ENCODE data around the gene TLX2. TPM values are rescaled to one million over a fixed set of nuclear protein-coding genes. Genes with fewer than 3 reads are reported as not detected.

TLX2 gene
- total and polyA plus RNA-seq, 2 of the 8 experiments (the other 6 are each of a cell fraction or from before 2014, with no cell fraction given) = 0.06 to 0.17 TPM

DNA sequence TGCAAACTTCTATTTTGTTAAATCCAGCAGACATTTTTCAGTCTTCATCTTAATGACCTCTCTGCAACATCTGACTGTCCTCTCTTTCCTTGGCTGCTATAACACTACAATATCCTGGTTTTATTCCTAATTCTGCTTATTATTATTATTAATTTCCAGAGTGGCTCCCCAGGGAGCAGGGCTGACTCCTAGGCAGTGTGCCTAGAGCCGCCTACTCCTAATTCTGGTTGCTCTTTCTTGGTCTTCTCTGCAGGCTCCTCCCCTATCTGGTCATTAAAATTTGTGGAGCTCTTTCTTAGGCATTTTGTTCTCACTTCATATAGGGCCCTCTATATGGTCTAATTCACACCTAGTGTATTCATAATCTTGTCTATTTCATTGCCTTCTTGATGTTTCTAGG is 28.7 kb downstream of the TLX2 start:
- Histone ChIP-seq H3K56ac (replicated peaks; ENCODE audit: insufficient read length, low read depth, low read length) (no peak overlapping the region), H3K27me3 (replicated peaks in 1 of 4; ENCODE audit: control insufficient read depth in 3 of 4, extremely low read depth in 1 of 4, insufficient read depth in 3 of 4, low read length in 3 of 4) (peaks cover 0 to 16% (median 5%) of the 10 kb centered on the region in 4 experiments; a peak in 4 of 7 replicates), H3K4me3 (ENCODE audit: extremely low read depth in 1 of 4, insufficient read depth in 2 of 4, low read depth in 3 of 4, low read length in 4 of 4) (no peak overlapping the region), H2BK15ac (ENCODE audit: low read length) (no peak overlapping the region), H3K4me1 (replicated peaks in 1 of 4; ENCODE audit: control insufficient read depth in 3 of 4, insufficient read depth in 4 of 4, low read length in 3 of 4) (peaks cover 0 to under 1% (median 0%) of the 10 kb centered on the region in 4 experiments; a peak in 2 of 7 replicates), H3K18ac (ENCODE audit: extremely low read depth, low read length) (no peak overlapping the region), H3K9me3 (ENCODE audit: insufficient read depth in 2 of 2, low read depth in 1 of 2, low read length in 1 of 2) (no peaks in the 10 kb centered on the region), H2BK120ac (replicated peaks; ENCODE audit: low read depth, low read length) (no peak overlapping the region), H2BK20ac (ENCODE audit: low read length) (no peak overlapping the region), H4K91ac (replicated peaks; ENCODE audit: insufficient read length, low read length) (no peak overlapping the region), H2AFZ (ENCODE audit: low read length) (no peak overlapping the region), H3K9ac (replicated peaks in 1 of 4; ENCODE audit: extremely low read depth in 1 of 4, low read depth in 3 of 4, low read length in 3 of 4) (no peak overlapping the region), H3K36me3 (ENCODE audit: control insufficient read depth in 2 of 4, insufficient read depth in 4 of 4, low read length in 3 of 4) (no peaks in the 10 kb centered on the region), H3K27ac (ENCODE audit: low read depth, low read length) (no peak overlapping the region), H3K4me2 (ENCODE audit: insufficient read depth in 1 of 2, low read depth in 2 of 2, low read length in 2 of 2) (no peak overlapping the region), H2AK5ac (ENCODE audit: low read depth, low read length) (no peak overlapping the region), H3K14ac (ENCODE audit: insufficient read length) (no peak overlapping the region), H3K23me2 (ENCODE audit: low read depth, low read length) (no peaks in the 10 kb centered on the region; the same call in 1 of the 2 replicates), H2BK5ac (ENCODE audit: low read depth, low read length) (no peak overlapping the region), H2BK12ac (ENCODE audit: low read depth, low read length) (no peak overlapping the region), H4K8ac (ENCODE audit: extremely low read depth, insufficient read depth, low read length) (no peak overlapping the region), H3K79me2 (ENCODE audit: control insufficient read depth in 1 of 2, insufficient read depth in 2 of 2, low read length in 2 of 2) (no peaks in the 10 kb centered on the region), H3K23ac (ENCODE audit: insufficient read length) (no peak overlapping the region), H4K20me1 (replicated peaks in 1 of 2; ENCODE audit: control insufficient read depth in 1 of 2, insufficient read depth in 2 of 2, low read length in 2 of 2) (peaks cover 3 to 4% of the 10 kb centered on the region in 2 experiments), H4K5ac (ENCODE audit: insufficient read length, low read depth, low read length) (no peak overlapping the region), H3K79me1 (ENCODE audit: low read depth, low read length) (no peaks in the 10 kb centered on the region), H3K4ac (replicated peaks; ENCODE audit: insufficient read length, low read depth, low read length) (no peak overlapping the region)
- ChIA-PET CTCF (ENCODE audit: partially characterized antibody) (interaction anchor here (0.8 to 1.6 kb wide), 3 partner anchors 9 to 41 kb away, joined by 3 to 6 read pairs (median 3); no protein-coding TSS in a partner anchor), POLR2A (ENCODE audit: partially characterized antibody) (interaction anchor here (5.2 kb wide), 1 partner anchor 12 kb away, joined by 39 read pairs; the partner anchor contains the start of genes AUP1 and HTRA2)
- DNase-seq (ENCODE audit: low read depth in 1 of 2, low spot score in 2 of 2) = no peak
- FAIRE-seq = no peak
- TF ChIP-seq RNF2 (IDR thresholded peaks at IDR 0.05; ENCODE audit: borderline replicate concordance, low read depth, low read length, missing control alignments, poor library complexity, severe bottlenecking) = no peak
- TF ChIP-seq BCL11A (IDR thresholded peaks at IDR 0.05; ENCODE audit: low read depth in 2 of 2, low read length in 2 of 2) = no peak
- TF ChIP-seq CTBP2 (IDR thresholded peaks at IDR 0.05; ENCODE audit: borderline replicate concordance, insufficient read depth, insufficient read length, low read length) = no peak
- no peak for TF ChIP-seq ZNF274 (IDR thresholded peaks at IDR 0.05; ENCODE audit: borderline replicate concordance, extremely low read depth, low read length)
- no peak for TF ChIP-seq SIX5 (IDR thresholded peaks at IDR 0.05; ENCODE audit: low read depth, low read length)
- 100% methylated on average over 1 of the region's 1 CpG; no CpG with 5 or more reads in 1 of the 2 experiments for WGBS, 2 experiments (ENCODE audit: extremely low coverage in 1 of 2, insufficient coverage in 1 of 2, insufficient read length in 1 of 2, insufficient replicate concordance in 2 of 2, low coverage in 1 of 2, low lambda C conversion rate in 2 of 2, missing lambda C conversion rate in 1 of 2)

Data from H1 (cell line).